ENCODE results near the gene B4GALNT2.

DNA sequence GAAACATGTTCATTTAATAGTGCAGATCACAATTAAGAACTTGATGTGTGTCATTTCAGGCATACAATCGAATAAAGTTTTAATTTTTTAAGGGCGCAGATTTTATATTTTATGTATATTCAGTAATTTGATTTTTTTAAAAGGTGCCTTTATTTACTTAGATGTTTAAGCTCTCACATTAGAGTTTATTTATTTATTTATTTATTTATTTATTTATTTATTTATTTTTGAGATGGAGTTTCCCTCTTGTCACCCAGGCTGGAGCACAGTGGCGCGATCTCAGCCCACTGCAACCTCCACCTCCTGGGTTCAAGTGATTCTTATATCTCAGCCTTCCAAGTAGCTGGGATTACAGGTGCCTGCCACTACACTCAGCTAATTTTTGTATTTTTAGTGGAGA is 3.8 kb downstream of the B4GALNT2 start:
- TF ChIP-seq, protein P1, sequence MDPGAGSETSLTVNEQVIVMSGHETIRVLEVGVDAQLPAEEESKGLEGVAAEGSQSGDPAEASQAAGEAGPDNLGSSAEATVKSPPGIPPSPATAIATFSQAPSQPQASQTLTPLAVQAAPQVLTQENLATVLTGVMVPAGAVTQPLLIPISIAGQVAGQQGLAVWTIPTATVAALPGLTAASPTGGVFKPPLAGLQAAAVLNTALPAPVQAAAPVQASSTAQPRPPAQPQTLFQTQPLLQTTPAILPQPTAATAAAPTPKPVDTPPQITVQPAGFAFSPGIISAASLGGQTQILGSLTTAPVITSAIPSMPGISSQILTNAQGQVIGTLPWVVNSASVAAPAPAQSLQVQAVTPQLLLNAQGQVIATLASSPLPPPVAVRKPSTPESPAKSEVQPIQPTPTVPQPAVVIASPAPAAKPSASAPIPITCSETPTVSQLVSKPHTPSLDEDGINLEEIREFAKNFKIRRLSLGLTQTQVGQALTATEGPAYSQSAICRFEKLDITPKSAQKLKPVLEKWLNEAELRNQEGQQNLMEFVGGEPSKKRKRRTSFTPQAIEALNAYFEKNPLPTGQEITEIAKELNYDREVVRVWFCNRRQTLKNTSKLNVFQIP (CRISPR knock-in tag; IDR thresholded peaks at IDR 0.05; ENCODE audit: borderline replicate concordance, low read depth), result no peak
- TF ChIP-seq, protein P2, sequence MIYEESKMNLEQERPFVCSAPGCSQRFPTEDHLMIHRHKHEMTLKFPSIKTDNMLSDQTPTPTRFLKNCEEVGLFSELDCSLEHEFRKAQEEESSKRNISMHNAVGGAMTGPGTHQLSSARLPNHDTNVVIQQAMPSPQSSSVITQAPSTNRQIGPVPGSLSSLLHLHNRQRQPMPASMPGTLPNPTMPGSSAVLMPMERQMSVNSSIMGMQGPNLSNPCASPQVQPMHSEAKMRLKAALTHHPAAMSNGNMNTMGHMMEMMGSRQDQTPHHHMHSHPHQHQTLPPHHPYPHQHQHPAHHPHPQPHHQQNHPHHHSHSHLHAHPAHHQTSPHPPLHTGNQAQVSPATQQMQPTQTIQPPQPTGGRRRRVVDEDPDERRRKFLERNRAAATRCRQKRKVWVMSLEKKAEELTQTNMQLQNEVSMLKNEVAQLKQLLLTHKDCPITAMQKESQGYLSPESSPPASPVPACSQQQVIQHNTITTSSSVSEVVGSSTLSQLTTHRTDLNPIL (CRISPR knock-in tag; IDR thresholded peaks at IDR 0.05; ENCODE audit: low read depth), result no peak
- TF ChIP-seq SNAI2 (CRISPR knock-in tag; IDR thresholded peaks at IDR 0.05) (no peak), PPARA (CRISPR knock-in tag; IDR thresholded peaks at IDR 0.05; ENCODE audit: borderline replicate concordance) (no peak), CSDC2 (CRISPR knock-in tag; IDR thresholded peaks at IDR 0.05) (no peak)
